Measurements from ENCODE around the gene THRSP.

- TF ChIP-seq RAD21 (IDR thresholded peaks at IDR 0.05; ENCODE audit: low read length): no peak
- no peak for TF ChIP-seq CTCF (conservative IDR thresholded peaks at IDR 0.05; ENCODE audit: low read depth, low read length)
- no peak for TF ChIP-seq CHD1 (IDR thresholded peaks at IDR 0.05; ENCODE audit: low read depth, low read length)
- TF ChIP-seq USF2 (IDR thresholded peaks at IDR 0.05; ENCODE audit: low read depth, low read length): no peak
Observed at GRCh38 chr11:78057462-78058055, 6.1 kb upstream of the THRSP start.

Data from IMR-90 (cell line).